HL-60 (cell line): ENCODE results near the gene SLFN12.

Source experiments
- DNase-seq, 2 experiments: peaks; one replicate each; pipeline ENCODE4 v3.0.0-alpha.2; 2010 to 2020; ENCODE audit warnings: low read depth in 1 of 2, low spot score in 1 of 2
- H3K27ac ChIP-seq: fragments of 250-450 bp; sonication (Bioruptor Pico); replicated peaks from 2 replicates; pipeline ENCODE4 v1.5.1; 2020; ENCODE audit warnings: mild to moderate bottlenecking, moderate library complexity
- H3K27me3 ChIP-seq: fragments of 250-450 bp; sonication (Bioruptor Pico); 2 replicates; pipeline ENCODE4 v1.5.1; 2021; ENCODE audit warnings: mild to moderate bottlenecking, moderate library complexity; ENCODE audit not compliant: insufficient read depth, poor library complexity, severe bottlenecking
- H3K4me3 ChIP-seq: replicated peaks from 2 replicates; pipeline ENCODE4 v1.5.1; 2011; ENCODE audit warnings: mild to moderate bottlenecking, control low read depth, low read length; ENCODE audit not compliant: insufficient read depth
- CTCF ChIP-seq: IDR thresholded peaks from one replicate; pipeline ENCODE4 v1.5.1; 2011; ENCODE audit warnings: low read length, control low read depth, inconsistent platforms; ENCODE audit not compliant: insufficient read depth
- GABPA ChIP-seq: IDR thresholded peaks from 2 replicates; pipeline ENCODE4 v1.6.1; 2012; ENCODE audit warnings: low read depth
- POLR2AphosphoS5 ChIP-seq: IDR thresholded peaks from 2 replicates; pipeline ENCODE4 v1.6.1; 2012; ENCODE audit warnings: low read depth
- REST ChIP-seq: IDR thresholded peaks from 2 replicates; pipeline ENCODE4 v1.6.1; 2012; ENCODE audit warnings: low read depth; ENCODE audit not compliant: insufficient replicate concordance
- SPI1 ChIP-seq: IDR thresholded peaks from 2 replicates; pipeline ENCODE4 v1.6.1; 2012; ENCODE audit warnings: low read depth, mild to moderate bottlenecking, borderline replicate concordance

SLFN12 gene

GRCh38 chr17:35438433-35438832, 6.1 kb upstream of the SLFN12 start:
- DNase-seq, result no peak
- Histone ChIP-seq H3K4me3 (no peak overlapping the region), H3K27me3 (no peaks in the 10 kb centered on the region), H3K27ac (no peak overlapping the region)
- TF ChIP-seq POLR2AphosphoS5 (no peak), REST (no peak), GABPA (no peak), SPI1 (no peak), CTCF (no peak)

GRCh38 chr17:35433075-35433894, 985 bp upstream of the SLFN12 start:
- Histone ChIP-seq H3K27ac (peak overlapping the region; percentile 29), H3K4me3 (no peak overlapping the region), H3K27me3 (no peaks in the 10 kb centered on the region)
- peak; percentile 54 to 90 for DNase-seq
- TF ChIP-seq POLR2AphosphoS5 (no peak), REST (no peak)

- Histone ChIP-seq H3K4me3 (no peak overlapping the region), H3K27me3 (no peaks in the 10 kb centered on the region), H3K27ac (no peak overlapping the region)
- no peak for TF ChIP-seq CTCF
- no peak for DNase-seq
Measured at GRCh38 chr17:35429702-35430101, 2.6 kb downstream of the SLFN12 start.

GRCh38 chr17:35428229-35428628, 4.1 kb downstream of the SLFN12 start:
- Histone ChIP-seq H3K4me3 (no peak overlapping the region), H3K27ac (no peak overlapping the region), H3K27me3 (no peaks in the 10 kb centered on the region)
- DNase-seq, result peak in 1 of 2 experiments; percentile 21
- TF ChIP-seq POLR2AphosphoS5 (no peak), REST (no peak), CTCF (no peak), SPI1 (no peak), GABPA (no peak)
